ENCODE measurements around the gene ROBO2.

The ROBO2 gene

DNA sequence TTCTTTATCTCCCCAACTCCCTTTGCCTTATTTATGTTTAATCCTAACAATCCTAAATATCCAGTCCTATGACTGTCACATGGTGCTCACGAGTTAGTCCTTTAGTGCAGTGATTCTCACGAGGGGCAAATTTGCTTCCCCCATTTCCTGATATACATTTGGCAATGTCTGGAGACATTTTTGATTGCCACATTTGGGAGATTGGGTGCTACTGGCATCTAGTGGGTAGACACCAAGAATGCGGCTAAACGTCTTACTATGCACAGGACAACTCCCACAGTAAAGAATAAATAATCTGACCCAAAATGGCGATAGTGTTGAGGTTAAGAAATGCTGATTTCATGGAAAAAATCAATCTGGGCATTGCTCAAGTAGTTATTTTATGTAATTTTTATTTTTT, 466.5 kb downstream of the ROBO2 start:
- no peak overlapping the region for H3K9ac ChIP-seq (ENCODE audit: low read depth, low read length)
- H3K9me3 ChIP-seq (ENCODE audit: control insufficient read depth, insufficient read depth, low read length), result no peaks in the 10 kb centered on the region
- peaks cover 4% of the 10 kb centered on the region; the same call in 1 of the 2 replicates for H3K4me1 ChIP-seq (ENCODE audit: insufficient read depth, low read length)
- no peaks in the 10 kb centered on the region for H3K36me3 ChIP-seq (ENCODE audit: insufficient read depth, low read length)

DNA sequence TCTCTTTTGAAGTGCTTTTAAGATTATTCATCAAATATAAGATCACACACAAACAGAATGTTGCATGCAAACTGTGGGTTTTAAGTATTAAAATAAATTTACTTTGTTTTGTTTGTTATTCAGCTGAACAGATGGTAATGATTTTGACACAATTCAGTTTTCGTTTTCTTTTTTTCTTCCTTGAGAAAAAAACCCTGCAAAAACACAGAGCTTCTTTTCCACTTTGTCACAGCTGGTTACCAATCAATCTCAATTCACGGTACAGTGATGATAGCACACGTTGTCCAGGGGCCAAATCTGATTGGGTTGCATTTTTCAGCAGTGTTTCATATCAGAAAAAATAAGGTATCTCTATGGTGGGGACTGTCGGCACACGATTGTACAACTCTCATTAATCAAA, 473.6 kb downstream of the ROBO2 start:
- H3K9me3 ChIP-seq (ENCODE audit: control insufficient read depth, insufficient read depth, low read length), result no peaks in the 10 kb centered on the region; the same call in 1 of the 2 replicates
- no peaks in the 10 kb centered on the region for H3K36me3 ChIP-seq (ENCODE audit: insufficient read depth, low read length)
- peaks cover 4% of the 10 kb centered on the region; the same call in 1 of the 2 replicates for H3K4me1 ChIP-seq (ENCODE audit: insufficient read depth, low read length)
- H3K9ac ChIP-seq (ENCODE audit: low read depth, low read length), result no peak overlapping the region

DNA sequence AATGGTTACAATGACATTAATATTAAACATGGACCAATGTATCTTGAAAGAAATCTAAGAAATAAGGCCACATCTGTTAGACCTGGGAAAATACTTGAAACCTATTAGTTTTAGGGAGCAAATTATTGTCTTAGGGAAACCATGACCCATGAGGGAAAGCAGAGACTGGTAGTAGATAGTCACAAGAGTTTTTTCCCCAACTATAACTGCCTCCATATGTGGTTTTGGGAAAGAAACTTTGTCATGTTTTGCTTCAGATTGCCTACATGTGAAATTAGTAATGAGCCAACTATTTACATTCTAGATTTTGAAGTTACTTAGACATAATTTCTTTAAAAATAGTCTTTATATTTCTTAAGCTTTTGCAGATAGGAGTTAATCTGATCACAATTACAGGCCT, 474.9 kb downstream of the ROBO2 start:
- Histone ChIP-seq H3K4me1 (ENCODE audit: insufficient read depth, low read length) (no peaks in the 10 kb centered on the region), H3K9ac (ENCODE audit: low read depth, low read length) (no peak overlapping the region), H3K36me3 (ENCODE audit: insufficient read depth, low read length) (no peaks in the 10 kb centered on the region), H3K9me3 (ENCODE audit: control insufficient read depth, insufficient read depth, low read length) (no peaks in the 10 kb centered on the region; the same call in 1 of the 2 replicates)

DNA sequence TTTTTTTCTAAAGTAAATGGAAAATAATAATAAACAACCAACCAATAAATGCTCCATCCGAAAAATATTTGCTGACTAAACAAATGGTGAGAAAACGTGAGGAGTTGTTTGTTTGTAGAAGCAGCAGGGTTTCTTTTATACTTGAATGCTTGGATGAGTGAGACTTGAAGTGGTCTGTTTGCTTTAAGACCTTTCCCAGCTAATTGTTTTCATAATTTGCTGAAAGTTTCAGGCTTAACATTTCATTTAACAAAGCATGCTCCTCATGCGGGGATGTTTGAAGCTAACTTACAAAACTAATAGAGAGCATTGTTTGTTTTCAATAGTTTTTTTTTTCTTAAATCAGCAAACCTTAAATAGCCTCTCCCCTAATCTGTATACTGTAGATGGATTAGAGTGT, 484.6 kb downstream of the ROBO2 start:
- H3K36me3 ChIP-seq (ENCODE audit: insufficient read depth, low read length), result no peaks in the 10 kb centered on the region
- H3K9ac ChIP-seq (ENCODE audit: low read depth, low read length), result no peak overlapping the region
- peaks cover 6% of the 10 kb centered on the region; the same call in 1 of the 2 replicates for H3K4me1 ChIP-seq (ENCODE audit: insufficient read depth, low read length)
- no peaks in the 10 kb centered on the region for H3K9me3 ChIP-seq (ENCODE audit: control insufficient read depth, insufficient read depth, low read length)

DNA sequence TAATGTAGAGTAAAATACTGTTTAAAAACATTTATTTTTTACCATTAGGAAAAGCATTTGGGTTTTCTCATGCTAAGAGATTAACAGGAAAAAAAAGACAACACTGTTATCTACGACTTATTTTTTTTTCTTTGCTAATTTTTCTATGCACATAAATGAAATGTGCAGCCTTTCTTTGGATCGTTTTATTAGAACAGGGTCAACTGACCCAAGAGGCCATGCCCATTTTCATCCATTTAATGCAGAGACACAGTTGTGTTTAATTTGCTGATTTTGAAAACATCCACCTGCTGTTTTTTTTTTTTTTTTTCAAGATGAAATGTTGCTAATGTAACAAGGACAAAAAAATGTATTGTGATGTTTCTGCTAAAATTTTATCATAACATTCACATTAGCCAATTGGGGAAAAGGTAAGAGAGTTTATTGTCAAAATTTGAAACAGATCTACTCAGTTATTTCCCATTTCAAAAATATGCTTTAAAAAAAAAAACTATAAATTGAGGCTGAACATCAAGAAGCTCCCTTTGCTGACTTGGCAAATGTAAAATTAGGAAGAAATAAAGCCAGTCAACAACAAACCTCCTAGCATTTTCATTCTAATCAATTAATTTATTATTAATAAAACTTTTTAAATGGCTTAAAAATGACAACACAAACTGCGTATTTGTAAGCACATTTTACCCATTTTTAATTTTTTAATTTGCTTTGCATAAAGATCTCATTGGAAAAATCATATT, 485.2 kb downstream of the ROBO2 start:
- H3K9me3 ChIP-seq (ENCODE audit: control insufficient read depth, insufficient read depth, low read length), result no peaks in the 10 kb centered on the region
- H3K9ac ChIP-seq (ENCODE audit: low read depth, low read length), result no peak overlapping the region
- H3K4me1 ChIP-seq (ENCODE audit: insufficient read depth, low read length), result peaks cover 6% of the 10 kb centered on the region; the same call in 1 of the 2 replicates
- H3K36me3 ChIP-seq (ENCODE audit: insufficient read depth, low read length), result no peaks in the 10 kb centered on the region

DNA sequence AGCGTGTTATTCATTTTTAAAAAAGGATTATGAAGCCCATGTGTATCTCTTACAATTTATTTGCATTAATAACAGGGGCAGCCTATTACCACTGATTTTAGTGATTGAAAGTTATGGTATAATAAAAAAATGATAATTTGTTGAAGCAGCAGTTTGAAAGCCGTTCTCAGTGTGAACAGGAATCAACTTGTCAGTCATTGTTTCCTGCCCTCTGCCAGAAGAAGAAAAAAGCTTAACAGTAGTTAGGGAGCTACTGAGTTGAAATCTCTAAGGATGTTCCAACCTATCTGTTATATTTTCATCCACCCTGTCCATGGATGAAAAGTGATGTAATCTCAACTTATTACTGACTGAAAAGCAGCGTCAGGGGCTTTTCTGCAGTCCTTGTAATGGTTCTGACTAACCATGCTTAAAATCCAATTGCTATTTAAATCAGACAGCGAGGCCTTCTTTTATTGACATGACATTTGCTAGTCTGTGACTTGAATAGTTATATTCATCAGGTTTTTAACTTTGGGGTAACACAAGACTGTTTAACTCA, 486.7 kb downstream of the ROBO2 start:
- no peaks in the 10 kb centered on the region for H3K36me3 ChIP-seq (ENCODE audit: insufficient read depth, low read length)

DNA sequence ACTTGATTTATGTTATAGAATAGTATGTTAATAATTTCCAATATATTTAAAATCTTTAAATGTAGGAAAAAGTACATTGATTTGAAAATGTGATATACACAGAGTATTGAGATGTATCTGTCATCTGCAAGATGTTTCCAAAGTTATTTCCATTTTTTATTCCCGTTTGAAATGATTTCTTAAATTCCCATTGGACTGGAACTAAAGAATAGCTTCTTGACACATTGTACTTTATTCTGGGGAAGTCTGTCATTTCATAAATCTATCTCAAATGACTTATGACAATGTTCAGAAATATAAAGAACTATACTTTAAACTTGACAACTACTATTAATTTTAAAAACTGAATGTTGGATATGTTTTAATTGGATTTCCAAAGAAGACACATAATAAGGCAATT, 489.6 kb downstream of the ROBO2 start:
- H3K9ac ChIP-seq (ENCODE audit: low read depth, low read length), result no peak overlapping the region
- H3K4me1 ChIP-seq (ENCODE audit: insufficient read depth, low read length), result peaks cover 3% of the 10 kb centered on the region; the same call in 1 of the 2 replicates
- H3K36me3 ChIP-seq (ENCODE audit: insufficient read depth, low read length), result no peaks in the 10 kb centered on the region
- H3K9me3 ChIP-seq (ENCODE audit: control insufficient read depth, insufficient read depth, low read length), result peaks cover 2% of the 10 kb centered on the region; the same call in 1 of the 2 replicates

More for the DNA sequence above, 486.7 kb downstream of the ROBO2 start:
- Histone ChIP-seq H3K9ac (ENCODE audit: low read depth, low read length) (no peak overlapping the region), H3K4me1 (ENCODE audit: insufficient read depth, low read length) (peaks cover 6% of the 10 kb centered on the region; the same call in 1 of the 2 replicates), H3K9me3 (ENCODE audit: control insufficient read depth, insufficient read depth, low read length) (no peaks in the 10 kb centered on the region)

DNA sequence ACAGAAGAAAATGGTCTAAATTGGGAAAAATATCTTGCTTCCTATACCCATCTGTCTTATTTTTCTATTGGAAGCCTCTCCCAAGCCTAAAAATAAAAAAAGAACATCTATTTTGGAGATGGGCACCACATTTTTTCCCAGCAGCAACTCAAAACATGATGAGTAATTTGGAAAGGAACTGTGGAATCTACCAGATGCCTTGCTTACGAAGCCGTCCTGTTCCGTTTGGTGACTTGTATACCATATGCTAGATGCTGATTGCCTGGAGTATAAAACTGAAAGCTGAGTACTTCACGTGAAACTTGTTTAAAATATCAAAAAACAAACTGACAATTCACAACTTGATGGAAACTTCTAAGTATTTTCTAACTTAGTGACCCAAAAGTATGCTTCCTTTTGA, 491.0 kb downstream of the ROBO2 start:
- Histone ChIP-seq H3K9ac (ENCODE audit: low read depth, low read length) (no peak overlapping the region), H3K4me1 (ENCODE audit: insufficient read depth, low read length) (no peaks in the 10 kb centered on the region; the same call in 1 of the 2 replicates), H3K36me3 (ENCODE audit: insufficient read depth, low read length) (no peaks in the 10 kb centered on the region)

DNA sequence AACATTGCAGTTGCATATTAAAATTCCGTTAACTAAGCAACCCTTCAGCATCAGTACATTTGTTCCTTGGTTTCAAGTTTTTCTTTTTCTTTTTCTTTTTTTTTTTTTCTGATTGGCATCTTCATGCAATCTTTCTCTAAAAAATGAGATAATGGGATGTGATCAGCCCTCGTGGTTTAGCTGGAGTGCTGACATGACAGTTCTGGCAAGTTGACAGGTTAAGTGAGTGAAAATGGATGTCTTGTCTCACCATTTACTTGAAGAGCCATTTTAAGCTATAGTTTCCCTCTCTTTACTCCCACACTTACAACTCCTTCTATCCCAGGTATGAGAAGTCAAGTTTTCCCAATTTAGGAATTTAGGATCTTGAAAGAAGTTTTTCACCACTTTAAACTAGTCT, 495.2 kb downstream of the ROBO2 start:
- Histone ChIP-seq H3K4me1 (ENCODE audit: insufficient read depth, low read length) (peaks cover 4% of the 10 kb centered on the region; the same call in 1 of the 2 replicates), H3K36me3 (ENCODE audit: insufficient read depth, low read length) (no peaks in the 10 kb centered on the region), H3K9ac (ENCODE audit: low read depth, low read length) (no peak overlapping the region), H3K9me3 (ENCODE audit: control insufficient read depth, insufficient read depth, low read length) (peaks cover 2% of the 10 kb centered on the region; the same call in 1 of the 2 replicates)

More for the DNA sequence above, 491.0 kb downstream of the ROBO2 start:
- H3K9me3 ChIP-seq (ENCODE audit: control insufficient read depth, insufficient read depth, low read length), result peaks cover 2% of the 10 kb centered on the region; the same call in 1 of the 2 replicates

DNA sequence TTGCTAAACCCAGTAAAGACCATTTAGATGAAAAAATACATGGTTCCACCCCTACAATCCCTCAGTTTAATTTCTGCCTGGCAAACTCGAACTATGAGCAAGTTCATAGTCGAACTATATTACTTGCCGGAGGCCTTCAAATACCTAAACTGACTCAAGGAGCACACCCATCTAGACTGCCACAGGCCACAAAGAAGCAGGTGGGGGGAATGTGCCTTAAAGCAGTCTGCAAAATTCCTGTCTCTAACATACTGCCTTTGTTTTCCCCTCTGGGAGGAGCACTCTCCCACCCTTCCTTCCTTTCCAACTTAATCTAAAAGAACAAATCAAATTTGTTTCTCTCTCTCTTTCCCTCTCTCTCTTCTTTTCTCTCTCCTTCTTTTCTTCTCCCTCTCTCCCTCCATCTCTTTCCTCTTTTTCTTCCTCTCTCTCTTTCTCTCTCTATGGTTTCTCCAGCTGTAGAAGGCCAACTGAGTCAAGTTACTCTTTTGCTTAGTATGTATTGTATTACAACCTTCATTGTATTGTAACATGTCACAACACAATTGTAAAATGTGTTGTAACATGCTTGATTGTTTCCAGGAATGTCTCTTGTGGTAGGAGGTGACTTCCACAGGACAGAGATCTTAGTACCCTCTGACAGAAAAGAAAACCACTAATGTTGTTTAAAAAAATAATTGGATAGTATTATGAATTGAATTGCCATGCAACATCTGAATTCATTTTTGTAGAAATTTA, 496.3 kb downstream of the ROBO2 start:
- H3K4me1 ChIP-seq (ENCODE audit: insufficient read depth, low read length), result peaks cover 7% of the 10 kb centered on the region
- peaks cover 2% of the 10 kb centered on the region; the same call in 1 of the 2 replicates for H3K9me3 ChIP-seq (ENCODE audit: control insufficient read depth, insufficient read depth, low read length)
- no peaks in the 10 kb centered on the region for H3K36me3 ChIP-seq (ENCODE audit: insufficient read depth, low read length)
- H3K9ac ChIP-seq (ENCODE audit: low read depth, low read length), result no peak overlapping the region

DNA sequence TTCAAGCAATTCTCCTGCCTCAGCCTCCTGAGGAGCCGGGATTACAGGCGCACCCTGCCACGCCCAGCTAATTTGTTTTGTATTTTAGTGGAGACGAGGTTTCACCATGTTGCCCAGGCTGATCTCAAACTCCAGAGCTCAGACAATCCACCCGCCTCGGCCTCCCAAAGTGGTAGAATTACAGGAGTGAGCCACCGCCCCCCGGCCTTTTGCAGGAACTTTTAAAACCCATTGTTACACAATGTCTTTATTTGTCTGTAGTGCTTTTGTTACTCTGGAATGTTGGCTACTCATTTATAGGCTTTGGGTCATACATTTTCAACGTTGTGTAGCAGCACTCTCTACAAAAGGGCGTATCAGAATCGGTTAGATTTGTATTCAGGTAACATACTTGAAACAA, 499.1 kb downstream of the ROBO2 start:
- peaks cover 10% of the 10 kb centered on the region for H3K4me1 ChIP-seq (ENCODE audit: insufficient read depth, low read length)

DNA sequence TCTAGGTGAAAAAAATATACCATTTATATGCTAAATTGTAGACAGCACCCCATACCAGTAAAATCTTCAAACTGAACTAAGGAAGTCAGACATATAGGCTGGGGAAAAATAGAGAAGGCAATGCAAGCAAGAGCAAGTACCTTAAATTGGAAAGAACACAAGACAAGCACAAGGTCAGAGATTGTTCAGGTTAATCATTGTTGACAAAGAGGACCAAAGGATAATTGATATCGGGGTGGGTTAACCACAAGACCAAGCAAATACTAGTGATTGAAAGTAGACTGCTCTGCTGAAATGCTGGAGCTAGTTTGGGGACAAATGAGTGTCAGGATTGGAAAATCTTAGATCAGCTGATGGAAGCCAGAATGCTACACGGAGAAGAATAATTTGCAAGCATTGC, 499.8 kb downstream of the ROBO2 start:
- H3K4me1 ChIP-seq (ENCODE audit: insufficient read depth, low read length), result peaks cover 10% of the 10 kb centered on the region
- no peaks in the 10 kb centered on the region for H3K36me3 ChIP-seq (ENCODE audit: insufficient read depth, low read length)
- H3K9ac ChIP-seq (ENCODE audit: low read depth, low read length), result no peak overlapping the region
- no peaks in the 10 kb centered on the region for H3K9me3 ChIP-seq (ENCODE audit: control insufficient read depth, insufficient read depth, low read length)

More for the DNA sequence above, 499.1 kb downstream of the ROBO2 start:
- H3K9ac ChIP-seq (ENCODE audit: low read depth, low read length), result no peak overlapping the region
- H3K9me3 ChIP-seq (ENCODE audit: control insufficient read depth, insufficient read depth, low read length), result no peaks in the 10 kb centered on the region
- no peaks in the 10 kb centered on the region for H3K36me3 ChIP-seq (ENCODE audit: insufficient read depth, low read length)

DNA sequence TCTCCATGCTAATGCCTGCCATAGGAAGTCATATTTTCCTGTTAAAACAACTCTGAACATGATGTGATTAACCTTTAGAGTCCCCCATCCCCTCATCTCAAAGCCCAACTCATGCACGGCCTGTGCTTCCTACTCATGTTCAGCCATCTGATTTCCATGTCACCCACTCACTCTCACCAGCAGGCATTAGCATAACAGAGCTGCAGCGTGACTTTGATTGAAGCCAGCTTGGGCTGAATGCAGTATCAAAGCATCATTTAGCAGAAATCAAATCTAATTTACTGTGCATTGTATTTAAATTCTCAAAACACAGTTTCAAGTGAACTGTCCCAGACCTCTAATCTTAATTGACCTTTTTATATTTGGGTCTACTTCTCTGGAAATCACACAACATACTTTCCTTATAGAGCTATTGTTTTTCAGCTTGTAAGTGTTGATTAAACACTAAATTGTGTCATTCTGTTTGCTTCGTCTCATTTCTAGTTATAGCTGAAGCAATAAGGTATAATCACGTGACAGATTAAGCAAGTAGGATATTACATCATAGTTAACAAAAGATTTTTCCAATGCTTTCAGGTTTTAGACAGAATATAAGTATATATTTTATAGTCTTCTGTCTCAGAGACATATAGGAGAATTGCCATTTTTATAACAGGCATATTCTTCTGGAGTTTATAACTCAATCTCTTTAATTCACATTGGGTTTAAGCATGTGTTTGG, 501.5 kb downstream of the ROBO2 start:
- H3K4me1 ChIP-seq (ENCODE audit: insufficient read depth, low read length), result peaks cover 7% of the 10 kb centered on the region
- H3K9me3 ChIP-seq (ENCODE audit: control insufficient read depth, insufficient read depth, low read length), result no peaks in the 10 kb centered on the region
- H3K36me3 ChIP-seq (ENCODE audit: insufficient read depth, low read length), result no peaks in the 10 kb centered on the region
- no peak overlapping the region for H3K9ac ChIP-seq (ENCODE audit: low read depth, low read length)

DNA sequence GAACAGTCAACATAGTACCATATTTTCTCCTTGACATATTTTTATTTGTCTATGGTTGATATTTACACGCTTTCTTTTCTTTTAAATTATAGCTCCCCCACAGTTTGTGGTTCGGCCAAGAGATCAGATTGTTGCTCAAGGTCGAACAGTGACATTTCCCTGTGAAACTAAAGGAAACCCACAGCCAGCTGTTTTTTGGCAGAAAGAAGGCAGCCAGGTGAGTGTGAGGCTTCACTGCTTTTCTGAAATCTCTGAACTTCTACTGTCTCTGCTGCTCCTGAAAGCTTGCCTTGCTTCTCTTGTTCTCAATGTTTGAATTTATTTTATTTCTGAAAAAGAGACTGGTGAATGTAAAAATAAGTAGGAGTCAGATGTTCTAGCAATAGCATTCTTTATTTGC, 506.3 kb downstream of the ROBO2 start:
- H3K9me3 ChIP-seq (ENCODE audit: control insufficient read depth, insufficient read depth, low read length), result no peaks in the 10 kb centered on the region
- H3K36me3 ChIP-seq (ENCODE audit: insufficient read depth, low read length), result no peaks in the 10 kb centered on the region
- peaks cover 2% of the 10 kb centered on the region for H3K4me1 ChIP-seq (ENCODE audit: insufficient read depth, low read length)
- no peak overlapping the region for H3K9ac ChIP-seq (ENCODE audit: low read depth, low read length)

Measured in ES-I3 (cell line).